Neural cell (in vitro differentiated cells): ENCODE measurements around the gene TMEM245. TPM values are rescaled to one million over a fixed set of nuclear protein-coding genes. Genes with fewer than 3 reads are reported as not detected.

ENCODE experiments used
- H2AFZ ChIP-seq: fragments of 200-600, 300-800 bp; sonication (generic), shearing (Covaris generic); 2 replicates; pipeline ENCODE4 v1.6.0; 2014; ENCODE audit warnings: low read depth, mild to moderate bottlenecking, antibody characterized with exemption, low read length, moderate library complexity
- H3F3A ChIP-seq: fragments of 200-600 bp; shearing (Covaris generic); 2 replicates; pipeline ENCODE4 v1.6.1; 2016; ENCODE audit warnings: mild to moderate bottlenecking, moderate library complexity, mixed read lengths, antibody characterized with exemption, low read length; ENCODE audit not compliant: insufficient read depth, poor library complexity, severe bottlenecking
- H3K27ac ChIP-seq: fragments of 200-600, 300-800 bp; sonication (generic), shearing (Covaris generic); 2 replicates; pipeline ENCODE4 v1.5.1; 2014; ENCODE audit warnings: mild to moderate bottlenecking, low read length, moderate library complexity
- H3K27me3 ChIP-seq: fragments of 300-800, 200-600 bp; sonication (generic), shearing (Covaris generic); 2 replicates; pipeline ENCODE4 v1.6.0; 2014; ENCODE audit warnings: mild to moderate bottlenecking, low read depth, low read length, moderate library complexity; ENCODE audit not compliant: insufficient read depth
- H3K36me3 ChIP-seq: fragments of 300-800, 200-600 bp; sonication (generic), shearing (Covaris generic); 2 replicates; pipeline ENCODE4 v1.5.1; 2014; ENCODE audit warnings: mild to moderate bottlenecking, antibody characterized with exemption, low read length, moderate library complexity; ENCODE audit not compliant: insufficient read depth
- H3K4me2 ChIP-seq: fragments of 300-800, 200-600 bp; sonication (generic), shearing (Covaris generic); 2 replicates; pipeline ENCODE4 v1.6.0; 2014; ENCODE audit warnings: mild to moderate bottlenecking, low read length
- H3K4me3 ChIP-seq: fragments of 300-800, 200-600 bp; sonication (generic), shearing (Covaris generic); 2 replicates; pipeline ENCODE4 v1.5.1; 2014; ENCODE audit warnings: mild to moderate bottlenecking, low read length, moderate library complexity
- H3K79me2 ChIP-seq: fragments of 200-600 bp; shearing (Covaris generic); replicated peaks from 2 replicates; pipeline ENCODE4 v1.6.0; 2014; ENCODE audit warnings: mild to moderate bottlenecking, low read length, moderate library complexity; ENCODE audit not compliant: insufficient read depth
- H3K9ac ChIP-seq: fragments of 300-800, 200-600 bp; sonication (generic), shearing (Covaris generic); 2 replicates; pipeline ENCODE4 v1.6.1; 2016; ENCODE audit warnings: mild to moderate bottlenecking, low read length, mixed read lengths
- H3K9me2 ChIP-seq: fragments of 200-600 bp; shearing (Covaris generic); 2 replicates; pipeline ENCODE4 v1.6.1; 2016; ENCODE audit warnings: mild to moderate bottlenecking, low read length, mixed read lengths; ENCODE audit not compliant: insufficient read depth
- H3K9me3 ChIP-seq: fragments of 200-600, 300-800 bp; sonication (generic), shearing (Covaris generic); 2 replicates; pipeline ENCODE4 v1.6.1; 2016; ENCODE audit warnings: mild to moderate bottlenecking, mixed run types, low read length, moderate library complexity, mixed read lengths
- H4K20me1 ChIP-seq: fragments of 200-600 bp; shearing (Covaris generic); 2 replicates; pipeline ENCODE4 v1.6.1; 2016; ENCODE audit warnings: mild to moderate bottlenecking, mixed run types; ENCODE audit not compliant: insufficient read depth
- EP300 ChIP-seq: fragments of 450-650 bp; conservative IDR thresholded peaks from 2 replicates; pipeline ENCODE4 v1.6.1; 2014; ENCODE audit warnings: antibody characterized with exemption, mild to moderate bottlenecking, moderate library complexity; ENCODE audit not compliant: poor library complexity, severe bottlenecking
- EZH2 ChIP-seq: fragments of 200-600, 300-800 bp; shearing (Covaris generic), sonication (generic); IDR thresholded peaks from 2 replicates; pipeline ENCODE4 v1.6.1; 2014; ENCODE audit warnings: antibody characterized with exemption, low read length, borderline replicate concordance, mild to moderate bottlenecking; ENCODE audit not compliant: insufficient read depth, poor library complexity, severe bottlenecking
- MXI1 ChIP-seq: fragments of 450-650 bp; conservative IDR thresholded peaks from 2 replicates; pipeline ENCODE4 v1.6.1; 2014; ENCODE audit warnings: antibody characterized with exemption, mild to moderate bottlenecking; ENCODE audit not compliant: poor library complexity, severe bottlenecking
- POLR2AphosphoS5 ChIP-seq: IDR thresholded peaks from 2 replicates; pipeline ENCODE4 v1.6.1; 2012
- RAD21 ChIP-seq: fragments of 450-650 bp; conservative IDR thresholded peaks from 2 replicates; pipeline ENCODE4 v1.6.1; 2014; ENCODE audit warnings: antibody characterized with exemption, mild to moderate bottlenecking, moderate library complexity
- SMC3 ChIP-seq: fragments of 450-650 bp; conservative IDR thresholded peaks from 2 replicates; pipeline ENCODE4 v1.6.1; 2014; ENCODE audit warnings: antibody characterized with exemption, mild to moderate bottlenecking, moderate library complexity; ENCODE audit not compliant: poor library complexity
- TAF1 ChIP-seq: IDR thresholded peaks from 2 replicates; pipeline ENCODE4 v1.6.1; 2012; ENCODE audit warnings: low read depth
- polyA plus RNA-seq: library from polyadenylated mRNA; depleted of rRNA; stranded (reverse); fragments of >200 nt; gene quantifications from 2 replicates; pipeline ENCODE4 v1.2.3, GENCODE V29; 2014
- TF ChIP-seq, protein P1 (sequence below): fragments of 450-650 bp; IDR thresholded peaks from 2 replicates; pipeline ENCODE4 v1.5.1; 2014; ENCODE audit warnings: antibody characterized with exemption, mild to moderate bottlenecking, moderate library complexity; ENCODE audit not compliant: poor library complexity, severe bottlenecking
- TF ChIP-seq, protein P2 (sequence below): IDR thresholded peaks from 2 replicates; pipeline ENCODE4 v1.6.1; 2012; ENCODE audit warnings: borderline replicate concordance

TMEM245 gene
- polyA plus RNA-seq, 1 donor from 2014 or later, result 32.1 TPM

DNA sequence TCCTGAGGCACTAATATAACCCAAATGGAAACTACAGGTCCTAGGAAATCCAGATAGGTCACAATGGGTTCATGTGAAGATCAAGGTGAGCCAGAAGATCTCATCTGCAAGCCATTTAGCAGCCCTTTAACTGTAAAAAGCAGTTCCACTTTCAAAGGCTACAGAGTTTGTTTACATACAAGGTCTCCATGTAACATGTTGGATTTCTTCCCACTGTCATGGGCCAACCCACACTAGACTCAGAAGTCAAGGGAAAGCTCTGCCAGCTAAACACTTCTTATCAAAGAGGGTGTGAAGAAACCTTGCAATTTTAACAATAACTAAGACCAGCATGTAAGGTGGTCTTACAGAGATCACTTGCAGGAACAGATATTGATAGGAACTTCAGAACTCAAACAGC lies 102.7 kb downstream of the TMEM245 start (continued):
- TF ChIP-seq, protein P1, sequence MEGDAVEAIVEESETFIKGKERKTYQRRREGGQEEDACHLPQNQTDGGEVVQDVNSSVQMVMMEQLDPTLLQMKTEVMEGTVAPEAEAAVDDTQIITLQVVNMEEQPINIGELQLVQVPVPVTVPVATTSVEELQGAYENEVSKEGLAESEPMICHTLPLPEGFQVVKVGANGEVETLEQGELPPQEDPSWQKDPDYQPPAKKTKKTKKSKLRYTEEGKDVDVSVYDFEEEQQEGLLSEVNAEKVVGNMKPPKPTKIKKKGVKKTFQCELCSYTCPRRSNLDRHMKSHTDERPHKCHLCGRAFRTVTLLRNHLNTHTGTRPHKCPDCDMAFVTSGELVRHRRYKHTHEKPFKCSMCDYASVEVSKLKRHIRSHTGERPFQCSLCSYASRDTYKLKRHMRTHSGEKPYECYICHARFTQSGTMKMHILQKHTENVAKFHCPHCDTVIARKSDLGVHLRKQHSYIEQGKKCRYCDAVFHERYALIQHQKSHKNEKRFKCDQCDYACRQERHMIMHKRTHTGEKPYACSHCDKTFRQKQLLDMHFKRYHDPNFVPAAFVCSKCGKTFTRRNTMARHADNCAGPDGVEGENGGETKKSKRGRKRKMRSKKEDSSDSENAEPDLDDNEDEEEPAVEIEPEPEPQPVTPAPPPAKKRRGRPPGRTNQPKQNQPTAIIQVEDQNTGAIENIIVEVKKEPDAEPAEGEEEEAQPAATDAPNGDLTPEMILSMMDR, result no peak
- TF ChIP-seq MXI1, result no peak

GRCh38 chr9:109016132-109016531 lies 103.6 kb downstream of the TMEM245 start:
- H3K27me3 ChIP-seq, result no peaks in the 10 kb centered on the region
- no peak overlapping the region for H3K9ac ChIP-seq
- TF ChIP-seq TAF1, result no peak
- TF ChIP-seq, protein P1, result no peak
- TF ChIP-seq, protein P2, sequence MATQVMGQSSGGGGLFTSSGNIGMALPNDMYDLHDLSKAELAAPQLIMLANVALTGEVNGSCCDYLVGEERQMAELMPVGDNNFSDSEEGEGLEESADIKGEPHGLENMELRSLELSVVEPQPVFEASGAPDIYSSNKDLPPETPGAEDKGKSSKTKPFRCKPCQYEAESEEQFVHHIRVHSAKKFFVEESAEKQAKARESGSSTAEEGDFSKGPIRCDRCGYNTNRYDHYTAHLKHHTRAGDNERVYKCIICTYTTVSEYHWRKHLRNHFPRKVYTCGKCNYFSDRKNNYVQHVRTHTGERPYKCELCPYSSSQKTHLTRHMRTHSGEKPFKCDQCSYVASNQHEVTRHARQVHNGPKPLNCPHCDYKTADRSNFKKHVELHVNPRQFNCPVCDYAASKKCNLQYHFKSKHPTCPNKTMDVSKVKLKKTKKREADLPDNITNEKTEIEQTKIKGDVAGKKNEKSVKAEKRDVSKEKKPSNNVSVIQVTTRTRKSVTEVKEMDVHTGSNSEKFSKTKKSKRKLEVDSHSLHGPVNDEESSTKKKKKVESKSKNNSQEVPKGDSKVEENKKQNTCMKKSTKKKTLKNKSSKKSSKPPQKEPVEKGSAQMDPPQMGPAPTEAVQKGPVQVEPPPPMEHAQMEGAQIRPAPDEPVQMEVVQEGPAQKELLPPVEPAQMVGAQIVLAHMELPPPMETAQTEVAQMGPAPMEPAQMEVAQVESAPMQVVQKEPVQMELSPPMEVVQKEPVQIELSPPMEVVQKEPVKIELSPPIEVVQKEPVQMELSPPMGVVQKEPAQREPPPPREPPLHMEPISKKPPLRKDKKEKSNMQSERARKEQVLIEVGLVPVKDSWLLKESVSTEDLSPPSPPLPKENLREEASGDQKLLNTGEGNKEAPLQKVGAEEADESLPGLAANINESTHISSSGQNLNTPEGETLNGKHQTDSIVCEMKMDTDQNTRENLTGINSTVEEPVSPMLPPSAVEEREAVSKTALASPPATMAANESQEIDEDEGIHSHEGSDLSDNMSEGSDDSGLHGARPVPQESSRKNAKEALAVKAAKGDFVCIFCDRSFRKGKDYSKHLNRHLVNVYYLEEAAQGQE, result no peak
- no peak for TF ChIP-seq EP300
- H3K4me2 ChIP-seq, result no peak overlapping the region
- no peaks in the 10 kb centered on the region for H3K9me3 ChIP-seq
- H3K9me2 ChIP-seq, result no peaks in the 10 kb centered on the region
- H3K36me3 ChIP-seq, result peaks cover 4% of the 10 kb centered on the region
- H3F3A ChIP-seq, result peaks cover 3% of the 10 kb centered on the region
- H4K20me1 ChIP-seq, result no peaks in the 10 kb centered on the region
- no peak overlapping the region for H2AFZ ChIP-seq
- peaks cover 4% of the 10 kb centered on the region for H3K79me2 ChIP-seq
- H3K4me3 ChIP-seq, result no peak overlapping the region
- no peak overlapping the region for H3K27ac ChIP-seq

DNA sequence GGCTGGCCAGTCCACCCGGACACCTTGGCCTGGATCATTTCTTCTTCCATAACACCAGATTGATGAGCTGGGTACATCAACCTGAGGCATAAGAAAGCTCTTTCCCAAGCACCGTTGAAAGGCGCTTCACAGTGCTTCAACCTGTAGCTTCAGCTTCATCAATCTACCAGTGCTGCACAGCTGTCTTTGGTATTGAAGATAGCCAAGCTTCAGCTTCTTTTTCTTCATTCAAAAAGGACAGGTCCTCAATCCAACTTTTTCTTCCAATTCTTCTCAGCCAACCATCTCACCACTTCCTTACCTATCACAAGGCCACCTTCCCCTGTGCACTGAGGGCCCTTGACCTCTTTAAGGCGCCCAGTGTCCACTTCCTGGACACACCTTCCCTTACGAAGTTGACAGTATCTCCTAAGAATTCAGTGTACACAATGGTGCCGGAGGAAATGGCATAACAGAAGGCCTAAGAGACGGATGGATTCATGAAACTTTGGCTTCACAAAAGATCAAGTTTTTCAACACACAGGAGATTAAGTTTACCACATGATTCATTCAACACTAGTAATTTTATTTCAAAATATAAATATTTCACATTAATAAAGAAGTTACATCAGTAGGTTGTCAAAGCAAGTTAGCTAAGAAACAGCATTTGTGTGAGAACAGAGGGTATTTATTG lies 105.0 kb downstream of the TMEM245 start:
- Histone ChIP-seq H3K27ac (no peak overlapping the region), H3K4me2 (no peak overlapping the region), H3K4me3 (no peak overlapping the region), H3F3A (peaks cover 3% of the 10 kb centered on the region), H2AFZ (no peak overlapping the region), H3K9me3 (no peaks in the 10 kb centered on the region), H3K79me2 (peaks cover 13% of the 10 kb centered on the region), H3K36me3 (peaks cover 4% of the 10 kb centered on the region), H3K9ac (no peak overlapping the region), H3K27me3 (no peaks in the 10 kb centered on the region), H3K9me2 (no peaks in the 10 kb centered on the region), H4K20me1 (no peaks in the 10 kb centered on the region)
- TF ChIP-seq SMC3 (no peak), EP300 (no peak), POLR2AphosphoS5 (no peak), TAF1 (no peak), MXI1 (no peak), RAD21 (no peak), EZH2 (no peak)
- TF ChIP-seq, protein P1, result no peak
- TF ChIP-seq, protein P2, result no peak
